Parathyroid adenoma (tissue), 2 donors: ENCODE measurements around the gene MYD88.

Source experiments
- H2AFZ ChIP-seq: fragments of 300-600 bp; sonication (generic); one replicate; pipeline ENCODE4 v1.7.0; 2017; ENCODE audit warnings: antibody characterized with exemption, mild to moderate bottlenecking
- H3K27ac ChIP-seq: fragments of 300-600 bp; sonication (generic); one replicate; pipeline ENCODE4 v1.7.0; 2017
- H3K27me3 ChIP-seq: fragments of 300-600 bp; sonication (generic); one replicate; pipeline ENCODE4 v1.7.0; 2017; ENCODE audit warnings: low read length; ENCODE audit not compliant: control insufficient read depth, insufficient read depth
- H3K36me3 ChIP-seq: fragments of 300-600 bp; sonication (generic); one replicate; pipeline ENCODE4 v1.7.0; 2017; ENCODE audit warnings: low read length; ENCODE audit not compliant: control insufficient read depth, insufficient read depth
- H3K4me1 ChIP-seq: fragments of 300-600 bp; sonication (generic); one replicate; pipeline ENCODE4 v1.7.0; 2017; ENCODE audit warnings: control low read depth
- H3K4me2 ChIP-seq: fragments of 300-600 bp; sonication (generic); one replicate; pipeline ENCODE4 v1.7.0; 2017; ENCODE audit warnings: low read length
- H3K4me3 ChIP-seq: fragments of 300-600 bp; sonication (generic); one replicate; pipeline ENCODE4 v1.7.0; 2017; ENCODE audit warnings: low read depth, low read length
- H3K79me2 ChIP-seq: fragments of 300-600 bp; sonication (generic); one replicate; pipeline ENCODE4 v1.7.0; 2017; ENCODE audit warnings: control low read depth
- H3K9ac ChIP-seq: fragments of 300-600 bp; sonication (generic); one replicate; pipeline ENCODE4 v1.7.0; 2017; ENCODE audit warnings: mild to moderate bottlenecking
- H3K9me3 ChIP-seq: fragments of 300-600 bp; sonication (generic); one replicate; pipeline ENCODE4 v1.7.0; 2017; ENCODE audit warnings: low read length; ENCODE audit not compliant: control insufficient read depth
- CTCF ChIP-seq: fragments of 300-600 bp; sonication (generic); IDR thresholded peaks from one replicate; pipeline ENCODE4 v1.7.0; 2017; ENCODE audit warnings: antibody characterized with exemption, mild to moderate bottlenecking
- donor health status: primary hyperparathyroidism.

Gene MYD88

DNA sequence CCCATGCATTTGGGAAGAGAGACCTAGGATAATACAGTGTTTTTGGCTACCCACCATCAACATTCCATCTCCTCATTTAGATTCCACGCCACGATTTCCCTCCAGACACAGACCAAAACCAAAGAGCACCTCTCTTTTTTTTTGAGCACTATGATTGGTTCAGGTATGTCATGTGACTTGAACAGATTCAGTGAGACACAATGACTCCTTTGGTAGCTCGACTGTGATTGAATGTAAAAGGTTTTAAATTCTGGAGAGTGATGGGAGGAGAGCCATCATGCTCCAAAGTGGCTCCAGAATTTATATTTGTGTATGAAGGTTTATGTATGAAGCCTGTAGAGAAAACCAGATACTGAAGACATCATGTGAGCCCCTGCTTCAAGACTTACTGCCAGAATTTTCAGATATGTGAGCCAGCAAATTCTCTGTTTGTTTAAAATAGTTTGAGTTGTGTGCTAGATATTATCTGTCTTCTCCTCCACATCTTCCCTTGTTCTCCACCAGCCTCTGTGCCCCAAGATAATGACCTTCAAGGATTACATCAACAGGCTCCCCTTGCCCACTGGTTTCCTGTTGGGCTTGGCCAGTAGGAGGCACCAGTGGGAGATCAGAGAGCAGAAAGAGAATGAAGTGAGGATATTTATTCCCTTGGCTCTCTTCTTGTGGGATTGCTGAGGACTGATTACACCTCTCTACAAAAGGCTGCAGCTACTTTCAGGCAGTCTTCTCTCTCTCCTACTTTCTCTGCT is 12.5 kb downstream of the MYD88 start:
- no peak overlapping the region for H3K4me3 ChIP-seq
- H3K36me3 ChIP-seq: no peaks in the 10 kb centered on the region
- no peak for TF ChIP-seq CTCF
- H2AFZ ChIP-seq: peak overlapping the region; percentile 50
- H3K27ac ChIP-seq: no peak overlapping the region
- no peak overlapping the region for H3K9ac ChIP-seq
- no peaks in the 10 kb centered on the region for H3K27me3 ChIP-seq
- H3K4me2 ChIP-seq: no peak overlapping the region
- H3K79me2 ChIP-seq: no peaks in the 10 kb centered on the region
- H3K4me1 ChIP-seq: peaks cover 3% of the 10 kb centered on the region
- H3K9me3 ChIP-seq: no peaks in the 10 kb centered on the region

DNA sequence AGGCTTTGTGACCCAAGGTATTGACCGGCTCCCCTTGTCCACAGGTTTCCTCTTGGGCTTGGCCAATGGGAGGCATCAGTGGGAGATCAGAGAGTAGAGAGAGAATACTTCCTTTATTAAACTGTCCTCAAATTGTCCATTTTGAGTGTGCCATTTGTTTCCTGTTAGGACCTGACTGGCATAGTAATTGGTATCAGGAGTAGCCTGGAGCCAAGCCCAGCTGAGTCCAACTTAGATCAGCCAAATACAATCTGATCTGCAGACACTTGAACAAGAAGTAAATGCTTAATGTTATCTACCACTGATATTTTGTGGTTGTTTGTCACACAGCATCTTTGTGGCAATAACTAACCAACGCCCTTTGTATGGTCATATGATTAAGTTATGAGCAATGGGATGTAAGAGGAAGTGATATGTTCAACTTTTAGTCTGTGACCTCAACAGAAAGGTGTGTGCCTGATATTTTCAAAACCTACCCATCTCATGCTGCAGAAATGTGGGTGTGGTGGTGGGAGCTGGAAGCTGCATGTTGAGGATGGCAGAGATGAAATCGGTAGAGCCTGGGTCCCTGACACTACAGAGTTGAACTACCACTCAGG is 13.3 kb downstream of the MYD88 start:
- Histone ChIP-seq H3K9ac (no peak overlapping the region), H3K36me3 (no peaks in the 10 kb centered on the region), H2AFZ (no peak overlapping the region), H3K4me1 (peaks cover 3% of the 10 kb centered on the region), H3K79me2 (no peaks in the 10 kb centered on the region), H3K4me3 (no peak overlapping the region), H3K4me2 (no peak overlapping the region), H3K27me3 (no peaks in the 10 kb centered on the region), H3K9me3 (no peaks in the 10 kb centered on the region), H3K27ac (no peak overlapping the region)
- no peak for TF ChIP-seq CTCF

DNA sequence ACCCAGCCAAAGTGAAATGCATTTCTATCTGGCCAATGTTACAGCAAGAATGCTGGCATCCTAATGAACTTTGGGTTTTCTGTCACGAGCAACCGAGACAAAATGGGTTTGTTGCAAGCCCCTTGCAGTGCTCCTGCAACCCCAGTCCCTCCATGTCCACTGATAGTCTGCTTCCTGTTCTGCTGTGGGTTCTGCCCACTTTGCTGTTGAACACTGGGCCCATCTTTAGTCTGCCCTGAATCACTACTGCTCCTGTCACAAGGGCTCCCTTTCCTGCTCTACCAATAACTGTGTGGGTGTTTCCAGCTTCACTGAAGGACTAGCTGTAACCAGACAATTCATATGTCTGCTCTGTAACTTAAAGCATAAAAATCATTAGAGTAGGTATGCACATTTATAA is 14.1 kb downstream of the MYD88 start:
- H3K4me1 ChIP-seq: peaks cover 6% of the 10 kb centered on the region

GRCh38 chr3:38153221-38153620 is 14.8 kb downstream of the MYD88 start:
- Histone ChIP-seq H3K4me2 (no peak overlapping the region), H3K79me2 (no peaks in the 10 kb centered on the region), H3K36me3 (no peaks in the 10 kb centered on the region), H3K27me3 (no peaks in the 10 kb centered on the region), H3K9ac (no peak overlapping the region), H3K4me3 (no peak overlapping the region), H3K9me3 (no peaks in the 10 kb centered on the region), H3K4me1 (peaks cover 10% of the 10 kb centered on the region), H2AFZ (peak overlapping the region; percentile 8), H3K27ac (no peak overlapping the region)
- TF ChIP-seq CTCF: no peak

More for the DNA sequence above, 14.1 kb downstream of the MYD88 start:
- Histone ChIP-seq H3K4me3 (no peak overlapping the region), H3K27me3 (no peaks in the 10 kb centered on the region), H3K27ac (no peak overlapping the region), H3K4me2 (no peak overlapping the region), H3K79me2 (no peaks in the 10 kb centered on the region), H2AFZ (peak overlapping the region; percentile 8), H3K9ac (no peak overlapping the region), H3K36me3 (no peaks in the 10 kb centered on the region), H3K9me3 (no peaks in the 10 kb centered on the region)
- TF ChIP-seq CTCF: no peak
